Activated CD8-positive, alpha-beta memory T cell treated with anti-CD3 and anti-CD28 coated beads for 24 hours (primary cell): ENCODE measurements around the gene KMT2A.
A peak's percentile ranks its signal among the peaks of the same experiment; 100 is the strongest.

Source experiments
- DNase-seq: peaks from one replicate; pipeline ENCODE4 v3.0.0-alpha.2; 2020

Gene KMT2A

GRCh38 chr11:118491041-118491440, 54.7 kb downstream of the KMT2A start:
- no peak for DNase-seq

GRCh38 chr11:118497831-118498230, 61.5 kb downstream of the KMT2A start:
- no peak for DNase-seq

- DNase-seq, result no peak
Observed at GRCh38 chr11:118503216-118503615, 66.9 kb downstream of the KMT2A start.

- DNase-seq, result no peak
Observed at GRCh38 chr11:118511601-118512000, 75.3 kb downstream of the KMT2A start.

GRCh38 chr11:118514103-118514502, 77.8 kb downstream of the KMT2A start:
- DNase-seq, result no peak

- no peak for DNase-seq
Observed at GRCh38 chr11:118519549-118519948, 83.3 kb downstream of the KMT2A start.

- DNase-seq, result no peak
Observed at GRCh38 chr11:118521892-118522311, 85.6 kb downstream of the KMT2A start.

GRCh38 chr11:118522571-118523072, 86.3 kb downstream of the KMT2A start:
- no peak for DNase-seq

- DNase-seq, result no peak
Observed at GRCh38 chr11:118524356-118524755, 88.1 kb downstream of the KMT2A start.

GRCh38 chr11:118524757-118525470, 88.6 kb downstream of the KMT2A start:
- DNase-seq, result no peak

GRCh38 chr11:118526688-118527087, 90.4 kb downstream of the KMT2A start:
- DNase-seq, result no peak

- DNase-seq, result no peak
Observed at GRCh38 chr11:118527109-118527508, 90.8 kb downstream of the KMT2A start, which contains the start of gene TTC36. Gene TTC36, plus strand, starts transcription at chr11:118527474. Its CDS starts 21 bp downstream, at chr11:118527495.

GRCh38 chr11:118528511-118528910, 92.2 kb downstream of the KMT2A start:
- no peak for DNase-seq

GRCh38 chr11:118529584-118530175, 93.4 kb downstream of the KMT2A start:
- DNase-seq, result no peak

- no peak for DNase-seq
Observed at GRCh38 chr11:118530180-118530682, 93.9 kb downstream of the KMT2A start.

GRCh38 chr11:118530683-118531596, 94.6 kb downstream of the KMT2A start, which contains the start of gene TMEM25:
Gene TMEM25, plus strand, starts transcription at chr11:118531192. Its CDS starts 610 bp downstream, at chr11:118531802.
- peak; percentile 89 for DNase-seq

GRCh38 chr11:118531597-118532084, 95.3 kb downstream of the KMT2A start:
- no peak for DNase-seq

- no peak for DNase-seq
Observed at GRCh38 chr11:118532091-118532490, 95.8 kb downstream of the KMT2A start.

- DNase-seq, result no peak
Observed at GRCh38 chr11:118532852-118533768, 96.8 kb downstream of the KMT2A start.

- no peak for DNase-seq
Observed at GRCh38 chr11:118533769-118534729, 97.8 kb downstream of the KMT2A start.
